Measurements from ENCODE around the gene ABCC4.
"Not testable (repeated sequence)": the region's sequence is repeated elsewhere in the genome, so short reads cannot be mapped to it uniquely, and the experiment has no call there.

Gene ABCC4

GRCh38 chr13:95279016-95279415, 22.2 kb downstream of the ABCC4 start:
- POLR2A ChIA-PET = no interaction called here
- TF ChIP-seq ARNT (IDR thresholded peaks at IDR 0.05) = no peak
- no peak for TF ChIP-seq ZNF384 (IDR thresholded peaks at IDR 0.05)
- TF ChIP-seq L3MBTL2 (conservative IDR thresholded peaks at IDR 0.05) = no peak
- no peak for TF ChIP-seq LEF1 (IDR thresholded peaks at IDR 0.05; ENCODE audit: borderline replicate concordance)
- TF ChIP-seq SP1 (IDR thresholded peaks at IDR 0.05) = no peak
- TF ChIP-seq ELF4 (IDR thresholded peaks at IDR 0.05) = no peak
- no peak for TF ChIP-seq BHLHE40 (IDR thresholded peaks at IDR 0.05; ENCODE audit: borderline replicate concordance)
- DNase-seq (ENCODE audit: extremely low spot score) = no peak
- CTCF ChIA-PET = no interaction called here

DNA sequence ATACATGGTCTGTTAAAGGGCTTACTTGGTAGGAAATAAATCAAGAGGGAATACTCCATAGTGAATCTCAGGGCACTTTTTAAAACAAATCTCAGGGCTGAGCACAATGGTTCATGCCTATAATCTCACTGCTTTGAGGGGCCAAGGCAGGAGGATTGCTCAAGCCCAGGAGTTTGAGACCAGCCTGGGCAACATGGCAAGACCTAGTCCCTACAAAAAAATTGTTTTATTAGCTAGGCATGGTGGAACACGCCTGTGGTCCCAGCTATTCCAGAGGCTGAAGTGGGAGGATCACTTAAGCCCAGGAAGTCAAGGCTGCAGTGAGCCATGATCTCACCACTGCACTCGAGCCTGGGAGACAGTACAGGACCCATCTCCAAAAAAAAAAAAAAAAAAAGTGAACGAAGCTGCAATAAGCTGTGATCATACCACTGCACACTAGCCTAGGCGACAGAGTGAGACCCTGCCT, 25.2 kb downstream of the ABCC4 start:
- no peak for TF ChIP-seq NFRKB (IDR thresholded peaks at IDR 0.05)
- no peak for DNase-seq (ENCODE audit: extremely low spot score)
- POLR2A ChIA-PET = no interaction called here
- CTCF ChIA-PET = interaction anchor here (0.6 to 0.7 kb wide), 4 partner anchors 26 to 354 kb away, joined by 4 read pairs; partner anchors contain the start of gene ABCC4

- CTCF ChIA-PET = interaction anchor here (0.7 kb wide), 2 partner anchors 84 to 355 kb away, joined by 4 read pairs; no protein-coding TSS in a partner anchor
- no peak for DNase-seq (ENCODE audit: extremely low spot score)
- TF ChIP-seq L3MBTL2 (conservative IDR thresholded peaks at IDR 0.05) (no peak), FOXM1 (IDR thresholded peaks at IDR 0.05; ENCODE audit: borderline replicate concordance) (no peak), TARDBP (IDR thresholded peaks at IDR 0.05) (no peak), CTBP1 (IDR thresholded peaks at IDR 0.05; ENCODE audit: borderline replicate concordance) (no peak)
- POLR2A ChIA-PET = no interaction called here
Measured at GRCh38 chr13:95275322-95276036, 25.8 kb downstream of the ABCC4 start.

GRCh38 chr13:95273592-95274132, 27.6 kb downstream of the ABCC4 start:
- peak; percentile 84 for TF ChIP-seq ZNF384 (IDR thresholded peaks at IDR 0.05)
- CTCF ChIA-PET = interaction anchor here (1.0 to 1.4 kb wide), 2 partner anchors 12 to 23 kb away, joined by 5 to 7 read pairs; no protein-coding TSS in a partner anchor
- POLR2A ChIA-PET; DNase-seq (ENCODE audit: extremely low spot score): not testable (repeated sequence)

- CTCF ChIA-PET = interaction anchor here (1.2 kb wide), 1 partner anchor 132 kb away, joined by 3 read pairs; no protein-coding TSS in a partner anchor
- POLR2A ChIA-PET; DNase-seq (ENCODE audit: extremely low spot score): not testable (repeated sequence)
Measured at GRCh38 chr13:95272076-95272475, 29.2 kb downstream of the ABCC4 start.

- ChIA-PET POLR2A (interaction anchor here (1.4 kb wide), 1 partner anchor 32 kb away, joined by 4 read pairs; the partner anchor contains the start of gene ABCC4), CTCF (interaction anchor here (0.6 to 0.7 kb wide), 2 partner anchors 851 to 855 kb away, joined by 3 to 4 read pairs; no protein-coding TSS in a partner anchor)
Measured at GRCh38 chr13:95269756-95270155, 31.5 kb downstream of the ABCC4 start.

GRCh38 chr13:95268343-95269065, 32.7 kb downstream of the ABCC4 start:
- CTCF ChIA-PET = interaction anchor here (0.7 to 1.0 kb wide), 2 partner anchors 29 to 46 kb away, joined by 3 to 4 read pairs; no protein-coding TSS in a partner anchor
- POLR2A ChIA-PET; DNase-seq (ENCODE audit: extremely low spot score): not testable (repeated sequence)

More at GRCh38 chr13:95269756-95270155, 31.5 kb downstream of the ABCC4 start:
- DNase-seq (ENCODE audit: extremely low spot score) = no peak
- TF ChIP-seq LEF1 (IDR thresholded peaks at IDR 0.05; ENCODE audit: borderline replicate concordance) (no peak), FOXA1 (IDR thresholded peaks at IDR 0.05) (no peak), HDGF (IDR thresholded peaks at IDR 0.05; ENCODE audit: borderline replicate concordance) (no peak), CTBP1 (IDR thresholded peaks at IDR 0.05; ENCODE audit: borderline replicate concordance) (no peak), L3MBTL2 (conservative IDR thresholded peaks at IDR 0.05) (no peak), SUZ12 (IDR thresholded peaks at IDR 0.05) (no peak), BHLHE40 (IDR thresholded peaks at IDR 0.05; ENCODE audit: borderline replicate concordance) (no peak), ARNT (IDR thresholded peaks at IDR 0.05) (no peak), FOXK2 (IDR thresholded peaks at IDR 0.05) (no peak), SP1 (IDR thresholded peaks at IDR 0.05) (no peak), ELF4 (IDR thresholded peaks at IDR 0.05) (no peak), FOXM1 (IDR thresholded peaks at IDR 0.05; ENCODE audit: borderline replicate concordance) (no peak)

- DNase-seq (ENCODE audit: extremely low spot score) = no peak
- ChIA-PET POLR2A (no interaction called here), CTCF (no interaction called here)
- no peak for TF ChIP-seq CTBP1 (IDR thresholded peaks at IDR 0.05; ENCODE audit: borderline replicate concordance)
- TF ChIP-seq ELF4 (IDR thresholded peaks at IDR 0.05) = no peak
- TF ChIP-seq SP1 (IDR thresholded peaks at IDR 0.05) = no peak
- TF ChIP-seq LEF1 (IDR thresholded peaks at IDR 0.05; ENCODE audit: borderline replicate concordance) = no peak
- TF ChIP-seq TARDBP (IDR thresholded peaks at IDR 0.05) = no peak
- no peak for TF ChIP-seq FOXK2 (IDR thresholded peaks at IDR 0.05)
- no peak for TF ChIP-seq BHLHE40 (IDR thresholded peaks at IDR 0.05; ENCODE audit: borderline replicate concordance)
- no peak for TF ChIP-seq NFRKB (IDR thresholded peaks at IDR 0.05)
- no peak for TF ChIP-seq FOXM1 (IDR thresholded peaks at IDR 0.05; ENCODE audit: borderline replicate concordance)
- TF ChIP-seq FOXA1 (IDR thresholded peaks at IDR 0.05) = no peak
- no peak for TF ChIP-seq HDGF (IDR thresholded peaks at IDR 0.05; ENCODE audit: borderline replicate concordance)
- no peak for TF ChIP-seq SUZ12 (IDR thresholded peaks at IDR 0.05)
- no peak for TF ChIP-seq L3MBTL2 (conservative IDR thresholded peaks at IDR 0.05)
- TF ChIP-seq, protein P1, sequence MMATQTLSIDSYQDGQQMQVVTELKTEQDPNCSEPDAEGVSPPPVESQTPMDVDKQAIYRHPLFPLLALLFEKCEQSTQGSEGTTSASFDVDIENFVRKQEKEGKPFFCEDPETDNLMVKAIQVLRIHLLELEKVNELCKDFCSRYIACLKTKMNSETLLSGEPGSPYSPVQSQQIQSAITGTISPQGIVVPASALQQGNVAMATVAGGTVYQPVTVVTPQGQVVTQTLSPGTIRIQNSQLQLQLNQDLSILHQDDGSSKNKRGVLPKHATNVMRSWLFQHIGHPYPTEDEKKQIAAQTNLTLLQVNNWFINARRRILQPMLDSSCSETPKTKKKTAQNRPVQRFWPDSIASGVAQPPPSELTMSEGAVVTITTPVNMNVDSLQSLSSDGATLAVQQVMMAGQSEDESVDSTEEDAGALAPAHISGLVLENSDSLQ (IDR thresholded peaks at IDR 0.05) = no peak
- TF ChIP-seq ZNF384 (IDR thresholded peaks at IDR 0.05) = no peak
- no peak for TF ChIP-seq ARNT (IDR thresholded peaks at IDR 0.05)
Measured at GRCh38 chr13:95267662-95268342, 33.4 kb downstream of the ABCC4 start.

Data from HEK293T (cell line).